Chondrocyte (in vitro differentiated cells): Measurements from ENCODE around the gene LRRC9. TPM values are rescaled to one million over a fixed set of nuclear protein-coding genes. Genes with fewer than 3 reads are reported as not detected.
A peak's percentile ranks its signal among the peaks of the same experiment; 100 is the strongest.
"Not testable (repeated sequence)": the region's sequence is repeated elsewhere in the genome, so short reads cannot be mapped to it uniquely, and the experiment has no call there.

Source experiments
- DNase-seq: peaks from one replicate; pipeline ENCODE4 v3.0.0; 2021; ENCODE audit warnings: mixed read lengths, low spot score
- H3K27ac Mint-ChIP-seq: one replicate; pipeline ENCODE4 v1.8.0; 2021; ENCODE audit warnings: mild to moderate bottlenecking, moderate library complexity, mixed read lengths; ENCODE audit not compliant: unreplicated experiment
- H3K27me3 Mint-ChIP-seq: 2 replicates; pipeline ENCODE4 v1.8.0; 2021; ENCODE audit warnings: low read depth, mixed read lengths
- H3K36me3 Mint-ChIP-seq: 2 replicates; pipeline ENCODE4 v1.8.0; 2021; ENCODE audit warnings: low read depth, mixed read lengths
- H3K4me1 Mint-ChIP-seq: 2 replicates; pipeline ENCODE4 v1.8.0; 2021; ENCODE audit warnings: low read depth, mild to moderate bottlenecking, mixed read lengths
- H3K4me3 Mint-ChIP-seq: one replicate; pipeline ENCODE4 v1.8.0; 2021; ENCODE audit warnings: mild to moderate bottlenecking, moderate library complexity, mixed read lengths; ENCODE audit not compliant: unreplicated experiment
- H3K9me3 Mint-ChIP-seq: 2 replicates; pipeline ENCODE4 v1.8.0; 2021; ENCODE audit warnings: low read depth, mixed read lengths
- total RNA-seq: library from RNA; stranded (reverse); gene quantifications from 3 replicates; pipeline ENCODE4 v1.2.1, GENCODE V29; 2021
- TF ChIP-seq, protein P1 (sequence below): fragments of 200-600 bp; sonication (generic); IDR thresholded peaks from 2 replicates; pipeline ENCODE4 v1.5.0; 2021; ENCODE audit warnings: antibody characterized with exemption, mild to moderate bottlenecking, moderate library complexity

The LRRC9 gene
- total RNA-seq, 1 donor from 2014 or later, result not detected

DNA sequence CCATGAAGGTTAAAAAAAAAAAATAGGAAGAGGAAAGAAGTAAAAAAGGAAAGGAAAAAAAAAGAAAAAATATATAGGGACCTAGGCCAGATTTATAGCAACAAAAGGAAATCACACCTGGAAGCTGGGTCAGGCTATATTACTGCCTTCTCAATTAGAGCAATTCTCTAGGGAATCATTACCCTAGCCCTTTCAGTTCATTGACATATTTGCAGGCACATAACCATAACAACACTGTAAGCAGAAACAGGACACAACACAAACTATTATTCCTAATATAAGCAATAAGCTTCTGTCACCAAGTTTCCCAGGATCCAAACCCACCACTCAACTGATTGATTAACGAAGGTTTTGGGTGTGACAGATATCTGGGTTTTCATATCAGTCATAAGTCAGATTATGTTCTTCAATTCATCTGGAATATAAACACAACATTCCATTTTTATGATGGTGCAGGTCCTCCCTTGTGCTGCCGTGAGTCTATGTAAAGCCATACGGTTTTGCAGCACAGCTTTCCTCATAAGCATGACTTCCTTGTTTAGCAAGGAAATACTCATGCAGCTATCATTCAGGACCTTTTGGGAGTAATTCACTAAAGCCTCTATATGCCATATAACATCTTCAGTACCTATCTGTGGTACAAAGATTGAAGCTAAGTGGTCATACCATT is 176.0 kb downstream of the LRRC9 start:
- no peak overlapping the region for H3K4me3 Mint-ChIP-seq
- H3K27ac Mint-ChIP-seq, result peak overlapping the region; percentile 62
- no peaks in the 10 kb centered on the region for H3K9me3 Mint-ChIP-seq
- peaks cover 54% of the 10 kb centered on the region for H3K4me1 Mint-ChIP-seq
- DNase-seq, result no peak
- H3K36me3 Mint-ChIP-seq, result peaks cover 10% of the 10 kb centered on the region
- TF ChIP-seq, protein P1, sequence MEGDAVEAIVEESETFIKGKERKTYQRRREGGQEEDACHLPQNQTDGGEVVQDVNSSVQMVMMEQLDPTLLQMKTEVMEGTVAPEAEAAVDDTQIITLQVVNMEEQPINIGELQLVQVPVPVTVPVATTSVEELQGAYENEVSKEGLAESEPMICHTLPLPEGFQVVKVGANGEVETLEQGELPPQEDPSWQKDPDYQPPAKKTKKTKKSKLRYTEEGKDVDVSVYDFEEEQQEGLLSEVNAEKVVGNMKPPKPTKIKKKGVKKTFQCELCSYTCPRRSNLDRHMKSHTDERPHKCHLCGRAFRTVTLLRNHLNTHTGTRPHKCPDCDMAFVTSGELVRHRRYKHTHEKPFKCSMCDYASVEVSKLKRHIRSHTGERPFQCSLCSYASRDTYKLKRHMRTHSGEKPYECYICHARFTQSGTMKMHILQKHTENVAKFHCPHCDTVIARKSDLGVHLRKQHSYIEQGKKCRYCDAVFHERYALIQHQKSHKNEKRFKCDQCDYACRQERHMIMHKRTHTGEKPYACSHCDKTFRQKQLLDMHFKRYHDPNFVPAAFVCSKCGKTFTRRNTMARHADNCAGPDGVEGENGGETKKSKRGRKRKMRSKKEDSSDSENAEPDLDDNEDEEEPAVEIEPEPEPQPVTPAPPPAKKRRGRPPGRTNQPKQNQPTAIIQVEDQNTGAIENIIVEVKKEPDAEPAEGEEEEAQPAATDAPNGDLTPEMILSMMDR, result no peak
- H3K27me3 Mint-ChIP-seq, result no peaks in the 10 kb centered on the region

DNA sequence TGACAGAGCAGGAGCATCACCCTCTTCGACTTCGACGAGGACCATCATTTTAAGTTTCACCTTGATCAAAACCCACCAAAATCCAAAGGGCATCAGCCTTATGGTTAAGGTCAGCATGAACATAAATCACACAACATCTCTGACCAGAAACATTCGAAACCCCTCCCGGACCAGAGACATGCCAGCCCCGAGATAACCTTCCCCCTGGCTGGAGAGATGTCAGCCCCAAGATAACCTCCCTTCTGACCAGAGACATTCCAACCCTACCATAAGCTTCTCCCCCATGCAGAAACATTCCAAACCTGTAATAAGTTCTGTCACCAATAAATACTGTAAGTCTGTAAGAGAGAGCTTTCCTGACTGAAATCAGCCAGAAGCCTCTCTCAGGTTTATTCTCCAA is 178.0 kb downstream of the LRRC9 start:
- peaks cover 10% of the 10 kb centered on the region for H3K36me3 Mint-ChIP-seq
- H3K4me3 Mint-ChIP-seq, result no peak overlapping the region
- DNase-seq, result no peak
- no peaks in the 10 kb centered on the region for H3K9me3 Mint-ChIP-seq
- H3K27me3 Mint-ChIP-seq, result no peaks in the 10 kb centered on the region
- H3K27ac Mint-ChIP-seq, result no peak overlapping the region
- H3K4me1 Mint-ChIP-seq, result peaks cover 65% of the 10 kb centered on the region
- TF ChIP-seq, protein P1, result no peak

DNA sequence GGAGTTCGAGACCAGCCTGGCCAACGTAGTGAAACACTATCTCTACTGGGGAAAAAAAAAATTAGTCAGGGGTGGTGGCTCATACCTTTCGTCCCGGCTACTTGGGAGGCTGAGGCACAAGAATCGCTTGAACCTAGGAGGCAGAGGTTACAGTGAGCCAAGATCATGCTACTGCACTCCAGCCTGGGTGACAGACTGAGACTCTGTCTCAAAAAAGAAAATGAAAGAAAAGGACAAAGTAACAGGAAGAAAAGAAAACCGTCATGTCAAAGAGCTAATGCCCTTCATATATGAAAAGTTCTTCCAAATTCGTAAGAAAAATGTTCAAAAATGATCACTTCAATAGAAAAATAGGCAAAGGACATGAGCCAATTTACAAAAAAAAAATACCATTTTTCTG is 179.9 kb downstream of the LRRC9 start:
- not testable (repeated sequence) for H3K27me3 Mint-ChIP-seq, DNase-seq, H3K36me3 Mint-ChIP-seq, H3K9me3 Mint-ChIP-seq, H3K4me3 Mint-ChIP-seq, H3K27ac Mint-ChIP-seq
- peaks cover 52% of the 10 kb centered on the region for H3K4me1 Mint-ChIP-seq

DNA sequence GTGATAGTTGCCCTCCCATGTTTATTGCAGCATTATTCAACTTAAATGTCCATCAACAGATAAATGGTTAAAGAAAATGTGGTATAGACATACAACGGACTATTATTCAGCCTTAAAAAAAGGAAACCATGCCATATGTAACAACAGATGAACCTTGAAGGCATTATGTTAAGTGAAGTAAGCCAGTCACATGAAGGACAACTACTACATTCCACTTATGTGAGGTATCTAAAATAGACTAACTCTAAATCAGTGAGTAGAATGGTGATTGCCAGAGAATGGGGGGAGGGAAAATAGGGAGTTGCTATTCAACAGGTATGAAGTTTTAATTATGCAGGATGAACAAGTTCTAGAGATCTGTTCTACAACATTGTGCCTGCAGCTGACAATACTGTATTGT is 181.8 kb downstream of the LRRC9 start:
- no peaks in the 10 kb centered on the region for H3K9me3 Mint-ChIP-seq
- no peak overlapping the region for H3K4me3 Mint-ChIP-seq

DNA sequence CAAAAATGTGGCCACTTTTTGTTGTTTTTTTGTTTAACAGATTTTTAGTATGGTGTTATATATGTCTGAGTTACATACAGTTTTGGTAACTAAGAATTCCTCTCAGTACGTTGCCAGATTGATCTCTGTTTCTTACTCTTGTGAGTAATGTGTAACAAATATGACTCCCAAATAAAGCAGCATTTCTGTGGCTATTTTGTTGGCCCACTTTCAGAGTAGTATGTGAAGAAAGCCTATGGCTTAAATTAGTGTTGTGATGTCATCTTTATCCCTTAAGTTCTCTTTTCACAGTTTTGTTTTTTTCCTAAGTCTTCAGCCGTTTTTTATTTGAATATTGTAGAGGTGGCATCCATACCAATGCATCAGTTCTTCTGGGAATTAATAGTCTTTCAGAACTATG is 182.4 kb downstream of the LRRC9 start:
- Mint-ChIP-seq H3K4me1 (peaks cover 54% of the 10 kb centered on the region), H3K27me3 (no peaks in the 10 kb centered on the region), H3K4me3 (no peak overlapping the region), H3K36me3 (peaks cover 10% of the 10 kb centered on the region), H3K27ac (peak overlapping the region; percentile 82), H3K9me3 (no peaks in the 10 kb centered on the region)
- TF ChIP-seq, protein P1, result no peak
- DNase-seq, result no peak

More for the DNA sequence above, 181.8 kb downstream of the LRRC9 start:
- DNase-seq, result no peak
- TF ChIP-seq, protein P1, result no peak
- no peaks in the 10 kb centered on the region for H3K27me3 Mint-ChIP-seq
- H3K36me3 Mint-ChIP-seq, result peaks cover 10% of the 10 kb centered on the region
- H3K4me1 Mint-ChIP-seq, result peaks cover 53% of the 10 kb centered on the region
- H3K27ac Mint-ChIP-seq, result peak overlapping the region; percentile 9

DNA sequence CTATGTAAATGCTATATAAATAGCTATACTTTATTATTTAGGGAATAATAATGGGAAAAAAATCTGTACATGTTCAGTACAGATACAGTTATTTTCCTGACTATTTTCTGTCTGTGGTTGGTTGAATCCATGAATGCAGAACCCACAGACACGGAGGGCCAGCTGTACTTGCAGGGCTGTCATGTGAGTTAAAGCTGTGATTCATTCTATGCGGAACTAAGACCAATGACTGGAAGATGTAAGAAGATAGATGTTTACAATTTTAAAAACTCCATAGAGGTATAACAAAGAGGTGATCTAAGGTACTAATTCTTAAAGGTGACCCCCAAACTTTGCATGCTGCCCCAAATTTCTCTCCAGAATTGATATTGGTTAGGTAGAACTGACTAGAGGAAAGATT is 186.4 kb downstream of the LRRC9 start:
- TF ChIP-seq, protein P1, result no peak
- Mint-ChIP-seq H3K9me3 (no peaks in the 10 kb centered on the region), H3K27ac (peak overlapping the region; percentile 92), H3K36me3 (peaks cover 11% of the 10 kb centered on the region), H3K4me1 (peaks cover 42% of the 10 kb centered on the region), H3K27me3 (no peaks in the 10 kb centered on the region), H3K4me3 (no peak overlapping the region)
- DNase-seq, result no peak
